GM19239 (cell line): ENCODE measurements around the gene ARSJ.

Source experiments
- DNase-seq: peaks from one replicate; pipeline ENCODE4 v3.0.0; 2011; ENCODE audit warnings: low spot score; ENCODE audit not compliant: insufficient read length
- FAIRE-seq: peaks from 2 replicates; lab custom pipeline; 2011; peaks lifted over from hg19 to GRCh38; lab: Jason Lieb, UNC

ARSJ gene

GRCh38 chr4:113908829-113909228, 70.6 kb downstream of the ARSJ start:
- no peak for FAIRE-seq
- no peak for DNase-seq

- no peak for FAIRE-seq
- DNase-seq, result no peak
Observed at GRCh38 chr4:113907559-113907958, 71.9 kb downstream of the ARSJ start.

GRCh38 chr4:113905301-113905700, 74.1 kb downstream of the ARSJ start:
- DNase-seq (no peak), FAIRE-seq (no peak)

- DNase-seq, result no peak
- FAIRE-seq, result no peak
Observed at GRCh38 chr4:113904877-113905276, 74.6 kb downstream of the ARSJ start.

- DNase-seq (no peak), FAIRE-seq (peak; percentile 77)
Observed at GRCh38 chr4:113901994-113902787, 77.3 kb downstream of the ARSJ start.

GRCh38 chr4:113899271-113900070, 80.0 kb downstream of the ARSJ start:
- DNase-seq, result no peak
- FAIRE-seq, result peak; percentile 94

GRCh38 chr4:113893546-113893945, 85.9 kb downstream of the ARSJ start:
- FAIRE-seq, result no peak
- no peak for DNase-seq

- no peak for FAIRE-seq
- DNase-seq, result no peak
Observed at GRCh38 chr4:113888006-113888405, 91.4 kb downstream of the ARSJ start.

GRCh38 chr4:113885291-113885690, 94.2 kb downstream of the ARSJ start:
- no peak for FAIRE-seq
- DNase-seq, result no peak

- DNase-seq (no peak), FAIRE-seq (no peak)
Observed at GRCh38 chr4:113884655-113885054, 94.8 kb downstream of the ARSJ start.

GRCh38 chr4:113882668-113883067, 96.8 kb downstream of the ARSJ start:
- no peak for DNase-seq
- FAIRE-seq, result peak; percentile 54

GRCh38 chr4:113881256-113881655, 98.2 kb downstream of the ARSJ start:
- no peak for DNase-seq
- peak; percentile 55 for FAIRE-seq

GRCh38 chr4:113880240-113881028, 99.0 kb downstream of the ARSJ start:
- no peak for FAIRE-seq
- DNase-seq, result no peak

- FAIRE-seq, result no peak
- DNase-seq, result no peak
Observed at GRCh38 chr4:113878668-113879067, 100.8 kb downstream of the ARSJ start.

- DNase-seq (no peak), FAIRE-seq (no peak)
Observed at GRCh38 chr4:113874480-113874879, 105.0 kb downstream of the ARSJ start.

GRCh38 chr4:113873508-113873907, 105.9 kb downstream of the ARSJ start:
- no peak for DNase-seq

GRCh38 chr4:113872426-113873260, 106.8 kb downstream of the ARSJ start:
- FAIRE-seq, result peak; percentile 8
- no peak for DNase-seq

More at GRCh38 chr4:113873508-113873907, 105.9 kb downstream of the ARSJ start:
- no peak for FAIRE-seq

- FAIRE-seq, result no peak
- no peak for DNase-seq
Observed at GRCh38 chr4:113871080-113871479, 108.4 kb downstream of the ARSJ start.

GRCh38 chr4:113869743-113870375, 109.6 kb downstream of the ARSJ start:
- no peak for DNase-seq
- no peak for FAIRE-seq
